ENCODE data around the gene HIVEP3.
"Not testable (repeated sequence)": the region's sequence is repeated elsewhere in the genome, so short reads cannot be mapped to it uniquely, and the experiment has no call there.

The HIVEP3 gene

GRCh38 chr1:41918450-41919043 lies at the start of gene HIVEP3:
HIVEP3 (minus strand) TSS chr1:41918922.
- peak within 1 kb of the TSS; percentile 85 for H3K9ac ChIP-seq (ENCODE audit: low read depth, low read length)
- no peaks in the 10 kb centered on the region for H3K36me3 ChIP-seq (ENCODE audit: insufficient read depth, low read length)
- H3K4me1 ChIP-seq (ENCODE audit: insufficient read depth, low read length) = peaks cover 24% of the 10 kb centered on the region; the same call in 1 of the 2 replicates
- peaks cover 3% of the 10 kb centered on the region; the same call in 1 of the 2 replicates for H3K9me3 ChIP-seq (ENCODE audit: control insufficient read depth, insufficient read depth, low read length)

- H3K9me3 ChIP-seq (ENCODE audit: control insufficient read depth, insufficient read depth, low read length) = peaks cover 3% of the 10 kb centered on the region; the same call in 1 of the 2 replicates
- no peaks in the 10 kb centered on the region for H3K4me1 ChIP-seq (ENCODE audit: insufficient read depth, low read length)
- no peak overlapping the region for H3K9ac ChIP-seq (ENCODE audit: low read depth, low read length)
- no peaks in the 10 kb centered on the region for H3K36me3 ChIP-seq (ENCODE audit: insufficient read depth, low read length)
Measured at GRCh38 chr1:41964400-41964799, 45.7 kb upstream of the HIVEP3 start.

GRCh38 chr1:41963636-41964035 lies 44.9 kb upstream of the HIVEP3 start:
- H3K36me3 ChIP-seq (ENCODE audit: insufficient read depth, low read length) = no peaks in the 10 kb centered on the region
- H3K9ac ChIP-seq (ENCODE audit: low read depth, low read length) = no peak overlapping the region
- no peaks in the 10 kb centered on the region for H3K4me1 ChIP-seq (ENCODE audit: insufficient read depth, low read length)
- peaks cover 3% of the 10 kb centered on the region; the same call in 1 of the 2 replicates for H3K9me3 ChIP-seq (ENCODE audit: control insufficient read depth, insufficient read depth, low read length)

- peaks cover 27% of the 10 kb centered on the region for H3K4me1 ChIP-seq (ENCODE audit: insufficient read depth, low read length)
- no peaks in the 10 kb centered on the region for H3K36me3 ChIP-seq (ENCODE audit: insufficient read depth, low read length)
- H3K9me3 ChIP-seq (ENCODE audit: control insufficient read depth, insufficient read depth, low read length) = no peaks in the 10 kb centered on the region
- no peak overlapping the region for H3K9ac ChIP-seq (ENCODE audit: low read depth, low read length)
Measured at GRCh38 chr1:41958015-41958673, 39.4 kb upstream of the HIVEP3 start.

- H3K36me3 ChIP-seq (ENCODE audit: insufficient read depth, low read length) = no peaks in the 10 kb centered on the region
- H3K9me3 ChIP-seq (ENCODE audit: control insufficient read depth, insufficient read depth, low read length) = no peaks in the 10 kb centered on the region
- H3K4me1 ChIP-seq (ENCODE audit: insufficient read depth, low read length) = peaks cover 27% of the 10 kb centered on the region
- no peak overlapping the region for H3K9ac ChIP-seq (ENCODE audit: low read depth, low read length)
Measured at GRCh38 chr1:41957568-41957967, 38.8 kb upstream of the HIVEP3 start.

GRCh38 chr1:41955461-41956159 lies 36.9 kb upstream of the HIVEP3 start:
- H3K9ac ChIP-seq (ENCODE audit: low read depth, low read length) = no peak overlapping the region

GRCh38 chr1:41954533-41954944 lies 35.8 kb upstream of the HIVEP3 start:
- H3K4me1 ChIP-seq (ENCODE audit: insufficient read depth, low read length) = peaks cover 27% of the 10 kb centered on the region
- H3K9ac ChIP-seq (ENCODE audit: low read depth, low read length) = no peak overlapping the region
- no peaks in the 10 kb centered on the region for H3K36me3 ChIP-seq (ENCODE audit: insufficient read depth, low read length)
- peaks cover 4% of the 10 kb centered on the region; the same call in 1 of the 2 replicates for H3K9me3 ChIP-seq (ENCODE audit: control insufficient read depth, insufficient read depth, low read length)

More at GRCh38 chr1:41955461-41956159, 36.9 kb upstream of the HIVEP3 start:
- Histone ChIP-seq H3K9me3 (ENCODE audit: control insufficient read depth, insufficient read depth, low read length) (no peaks in the 10 kb centered on the region; the same call in 1 of the 2 replicates), H3K4me1 (ENCODE audit: insufficient read depth, low read length) (peaks cover 27% of the 10 kb centered on the region), H3K36me3 (ENCODE audit: insufficient read depth, low read length) (no peaks in the 10 kb centered on the region)

GRCh38 chr1:41953291-41953690 lies 34.6 kb upstream of the HIVEP3 start:
- Histone ChIP-seq H3K4me1 (ENCODE audit: insufficient read depth, low read length) (peaks cover 27% of the 10 kb centered on the region), H3K9ac (ENCODE audit: low read depth, low read length) (no peak overlapping the region), H3K9me3 (ENCODE audit: control insufficient read depth, insufficient read depth, low read length) (peaks cover 4% of the 10 kb centered on the region; the same call in 1 of the 2 replicates), H3K36me3 (ENCODE audit: insufficient read depth, low read length) (no peaks in the 10 kb centered on the region)

GRCh38 chr1:41952208-41952607 lies 33.5 kb upstream of the HIVEP3 start:
- no peak overlapping the region for H3K9ac ChIP-seq (ENCODE audit: low read depth, low read length)
- H3K36me3 ChIP-seq (ENCODE audit: insufficient read depth, low read length) = no peaks in the 10 kb centered on the region
- peaks cover 27% of the 10 kb centered on the region for H3K4me1 ChIP-seq (ENCODE audit: insufficient read depth, low read length)
- H3K9me3 ChIP-seq (ENCODE audit: control insufficient read depth, insufficient read depth, low read length) = peaks cover 4% of the 10 kb centered on the region; the same call in 1 of the 2 replicates

- not testable (repeated sequence) for H3K9ac ChIP-seq (ENCODE audit: low read depth, low read length); H3K9me3 ChIP-seq (ENCODE audit: control insufficient read depth, insufficient read depth, low read length); H3K36me3 ChIP-seq (ENCODE audit: insufficient read depth, low read length)
- H3K4me1 ChIP-seq (ENCODE audit: insufficient read depth, low read length) = peaks cover 27% of the 10 kb centered on the region
Measured at GRCh38 chr1:41951492-41951891, 32.8 kb upstream of the HIVEP3 start.

GRCh38 chr1:41950820-41951219 lies 32.1 kb upstream of the HIVEP3 start:
- H3K4me1 ChIP-seq (ENCODE audit: insufficient read depth, low read length) = peaks cover 21% of the 10 kb centered on the region

GRCh38 chr1:41945946-41946345 lies 27.2 kb upstream of the HIVEP3 start:
- H3K9me3 ChIP-seq (ENCODE audit: control insufficient read depth, insufficient read depth, low read length); H3K36me3 ChIP-seq (ENCODE audit: insufficient read depth, low read length); H3K4me1 ChIP-seq (ENCODE audit: insufficient read depth, low read length); H3K9ac ChIP-seq (ENCODE audit: low read depth, low read length): not testable (repeated sequence)

More at GRCh38 chr1:41950820-41951219, 32.1 kb upstream of the HIVEP3 start:
- H3K9me3 ChIP-seq (ENCODE audit: control insufficient read depth, insufficient read depth, low read length) = peaks cover 4% of the 10 kb centered on the region; the same call in 1 of the 2 replicates
- no peak overlapping the region for H3K9ac ChIP-seq (ENCODE audit: low read depth, low read length)
- no peaks in the 10 kb centered on the region for H3K36me3 ChIP-seq (ENCODE audit: insufficient read depth, low read length)

- no peaks in the 10 kb centered on the region for H3K9me3 ChIP-seq (ENCODE audit: control insufficient read depth, insufficient read depth, low read length)
- H3K36me3 ChIP-seq (ENCODE audit: insufficient read depth, low read length) = no peaks in the 10 kb centered on the region
- H3K4me1 ChIP-seq (ENCODE audit: insufficient read depth, low read length) = no peaks in the 10 kb centered on the region
- no peak overlapping the region for H3K9ac ChIP-seq (ENCODE audit: low read depth, low read length)
Measured at GRCh38 chr1:41943717-41944116, 25.0 kb upstream of the HIVEP3 start.

GRCh38 chr1:41942278-41942677 lies 23.6 kb upstream of the HIVEP3 start:
- no peak overlapping the region for H3K9ac ChIP-seq (ENCODE audit: low read depth, low read length)
- no peaks in the 10 kb centered on the region for H3K4me1 ChIP-seq (ENCODE audit: insufficient read depth, low read length)
- no peaks in the 10 kb centered on the region for H3K9me3 ChIP-seq (ENCODE audit: control insufficient read depth, insufficient read depth, low read length)
- H3K36me3 ChIP-seq (ENCODE audit: insufficient read depth, low read length) = no peaks in the 10 kb centered on the region
